ENCODE results near the gene CSNK1G2. TPM values are rescaled to one million over a fixed set of nuclear protein-coding genes. Genes with fewer than 3 reads are reported as not detected.

Gene CSNK1G2
- total RNA-seq, 2 donors from 2014 or later: 29.0 to 35.8 TPM

DNA sequence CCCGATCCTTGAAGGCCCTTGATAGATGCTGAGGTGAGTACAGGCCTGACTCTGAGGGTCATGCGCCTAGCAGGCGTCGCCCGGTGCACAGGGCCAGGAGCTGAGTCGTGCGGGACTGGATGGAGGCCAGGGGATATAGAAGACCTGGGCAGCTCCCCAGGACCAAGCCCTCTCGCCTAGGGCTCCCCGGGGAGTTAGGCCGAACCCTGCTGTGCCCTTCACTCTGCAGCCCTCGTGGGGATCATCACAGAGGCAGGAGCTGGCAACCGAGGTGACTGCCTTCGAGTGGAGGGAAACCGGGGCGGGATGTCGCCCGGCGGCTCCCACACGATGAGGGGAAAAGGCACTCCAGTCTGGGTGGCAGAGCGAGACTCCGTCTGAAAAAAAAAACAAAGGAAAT lies 11.7 kb downstream of the CSNK1G2 start:
- H3K9me3 ChIP-seq: no peaks in the 10 kb centered on the region
- TF ChIP-seq, protein P1, sequence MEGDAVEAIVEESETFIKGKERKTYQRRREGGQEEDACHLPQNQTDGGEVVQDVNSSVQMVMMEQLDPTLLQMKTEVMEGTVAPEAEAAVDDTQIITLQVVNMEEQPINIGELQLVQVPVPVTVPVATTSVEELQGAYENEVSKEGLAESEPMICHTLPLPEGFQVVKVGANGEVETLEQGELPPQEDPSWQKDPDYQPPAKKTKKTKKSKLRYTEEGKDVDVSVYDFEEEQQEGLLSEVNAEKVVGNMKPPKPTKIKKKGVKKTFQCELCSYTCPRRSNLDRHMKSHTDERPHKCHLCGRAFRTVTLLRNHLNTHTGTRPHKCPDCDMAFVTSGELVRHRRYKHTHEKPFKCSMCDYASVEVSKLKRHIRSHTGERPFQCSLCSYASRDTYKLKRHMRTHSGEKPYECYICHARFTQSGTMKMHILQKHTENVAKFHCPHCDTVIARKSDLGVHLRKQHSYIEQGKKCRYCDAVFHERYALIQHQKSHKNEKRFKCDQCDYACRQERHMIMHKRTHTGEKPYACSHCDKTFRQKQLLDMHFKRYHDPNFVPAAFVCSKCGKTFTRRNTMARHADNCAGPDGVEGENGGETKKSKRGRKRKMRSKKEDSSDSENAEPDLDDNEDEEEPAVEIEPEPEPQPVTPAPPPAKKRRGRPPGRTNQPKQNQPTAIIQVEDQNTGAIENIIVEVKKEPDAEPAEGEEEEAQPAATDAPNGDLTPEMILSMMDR (IDR thresholded peaks at IDR 0.05): no peak
- no peak for DNase-seq (ENCODE audit: low spot score)

DNA sequence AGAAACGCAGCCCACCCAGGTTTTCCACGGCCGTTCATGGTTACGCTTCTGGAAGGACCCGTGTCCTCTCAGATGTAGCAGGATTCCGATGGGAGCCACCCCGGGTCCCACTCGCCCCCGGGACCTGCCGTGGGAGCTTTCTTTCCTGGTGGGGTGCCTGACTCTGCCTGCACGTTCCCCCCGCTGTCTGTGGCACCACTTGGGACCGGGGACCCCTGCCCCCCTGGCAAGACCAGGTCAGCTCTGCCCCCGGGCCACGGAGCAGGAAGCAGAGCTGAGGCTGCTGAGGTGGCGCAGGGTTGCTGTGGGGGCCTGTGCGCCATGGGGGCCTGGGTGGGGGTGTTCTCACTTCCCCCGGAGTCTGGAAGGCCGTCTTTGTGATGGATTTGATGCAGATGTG lies 12.1 kb downstream of the CSNK1G2 start:
- H3K9me3 ChIP-seq: no peaks in the 10 kb centered on the region
- no peak for DNase-seq (ENCODE audit: low spot score)
- peaks cover 4% of the 10 kb centered on the region for H3K36me3 ChIP-seq
- no peaks in the 10 kb centered on the region for H3K4me1 ChIP-seq
- H3K27me3 ChIP-seq: no peaks in the 10 kb centered on the region
- no peak overlapping the region for H3K27ac ChIP-seq
- no peak overlapping the region for H3K4me3 ChIP-seq
- TF ChIP-seq, protein P1 (IDR thresholded peaks at IDR 0.05): no peak

More for the DNA sequence above, 11.7 kb downstream of the CSNK1G2 start:
- Histone ChIP-seq H3K27ac (no peak overlapping the region), H3K4me1 (no peaks in the 10 kb centered on the region), H3K27me3 (no peaks in the 10 kb centered on the region), H3K4me3 (no peak overlapping the region), H3K36me3 (peaks cover 4% of the 10 kb centered on the region)

DNA sequence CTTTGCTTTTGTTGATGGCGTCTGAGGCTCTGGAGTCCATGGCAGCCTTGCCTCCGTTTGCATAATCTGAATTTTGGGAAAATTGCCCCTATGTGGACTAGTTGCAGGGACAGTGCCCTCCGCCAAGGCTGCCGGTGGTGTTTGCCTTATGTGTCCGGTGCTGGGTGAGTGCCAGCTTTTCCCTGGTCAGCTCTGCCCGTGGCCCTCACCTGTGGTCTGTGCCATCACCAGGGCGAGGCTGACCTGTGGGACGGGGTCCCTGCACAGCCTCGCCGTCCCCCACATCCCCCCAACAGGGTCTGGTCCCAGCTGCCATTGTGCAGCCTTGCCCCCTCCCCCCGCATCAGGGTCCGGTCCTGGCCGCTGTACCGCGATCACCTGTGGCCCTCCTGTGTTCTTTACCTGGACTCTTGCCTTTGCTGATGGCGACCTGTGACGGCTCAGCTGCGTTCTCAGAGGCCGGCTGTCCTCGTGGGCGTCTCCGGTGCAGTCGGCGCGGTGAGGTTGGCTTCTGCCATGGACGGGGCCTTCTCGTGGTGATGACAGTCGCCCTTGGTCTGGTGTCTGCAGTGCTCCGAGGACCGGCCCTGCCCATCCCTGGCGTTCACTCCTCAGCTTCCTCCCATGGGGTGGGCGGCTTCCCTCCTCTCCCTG lies 12.6 kb downstream of the CSNK1G2 start:
- DNase-seq (ENCODE audit: low spot score): no peak
- TF ChIP-seq, protein P1 (IDR thresholded peaks at IDR 0.05): no peak
- Histone ChIP-seq H3K4me3 (no peak overlapping the region), H3K27ac (no peak overlapping the region), H3K36me3 (peaks cover 4% of the 10 kb centered on the region), H3K27me3 (no peaks in the 10 kb centered on the region), H3K9me3 (no peaks in the 10 kb centered on the region), H3K4me1 (no peaks in the 10 kb centered on the region)

DNA sequence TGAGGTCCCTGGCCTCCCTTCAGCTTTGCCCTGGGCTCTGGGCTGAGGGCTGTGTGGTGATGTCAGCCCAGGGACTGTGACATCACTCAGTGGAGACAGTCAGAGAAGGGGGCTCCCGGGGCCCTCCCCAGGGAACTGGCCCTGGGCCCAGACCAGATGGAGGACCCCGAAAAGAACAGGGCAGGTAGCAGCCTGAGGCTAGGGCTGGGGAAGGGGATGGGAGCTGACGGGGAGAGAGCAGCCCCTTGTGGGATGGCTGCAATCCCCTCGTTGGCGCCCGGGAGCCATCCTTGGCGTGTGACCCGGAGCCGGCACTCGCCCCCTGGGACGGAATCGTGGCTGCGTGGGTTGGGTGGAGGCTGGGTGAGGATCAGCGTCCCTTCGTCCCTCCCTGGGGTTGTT lies 13.6 kb downstream of the CSNK1G2 start:
- TF ChIP-seq, protein P1 (IDR thresholded peaks at IDR 0.05): no peak
- Histone ChIP-seq H3K9me3 (no peaks in the 10 kb centered on the region), H3K4me3 (no peak overlapping the region), H3K4me1 (no peaks in the 10 kb centered on the region), H3K36me3 (peaks cover 4% of the 10 kb centered on the region), H3K27me3 (no peaks in the 10 kb centered on the region), H3K27ac (no peak overlapping the region)
- DNase-seq (ENCODE audit: low spot score): no peak

DNA sequence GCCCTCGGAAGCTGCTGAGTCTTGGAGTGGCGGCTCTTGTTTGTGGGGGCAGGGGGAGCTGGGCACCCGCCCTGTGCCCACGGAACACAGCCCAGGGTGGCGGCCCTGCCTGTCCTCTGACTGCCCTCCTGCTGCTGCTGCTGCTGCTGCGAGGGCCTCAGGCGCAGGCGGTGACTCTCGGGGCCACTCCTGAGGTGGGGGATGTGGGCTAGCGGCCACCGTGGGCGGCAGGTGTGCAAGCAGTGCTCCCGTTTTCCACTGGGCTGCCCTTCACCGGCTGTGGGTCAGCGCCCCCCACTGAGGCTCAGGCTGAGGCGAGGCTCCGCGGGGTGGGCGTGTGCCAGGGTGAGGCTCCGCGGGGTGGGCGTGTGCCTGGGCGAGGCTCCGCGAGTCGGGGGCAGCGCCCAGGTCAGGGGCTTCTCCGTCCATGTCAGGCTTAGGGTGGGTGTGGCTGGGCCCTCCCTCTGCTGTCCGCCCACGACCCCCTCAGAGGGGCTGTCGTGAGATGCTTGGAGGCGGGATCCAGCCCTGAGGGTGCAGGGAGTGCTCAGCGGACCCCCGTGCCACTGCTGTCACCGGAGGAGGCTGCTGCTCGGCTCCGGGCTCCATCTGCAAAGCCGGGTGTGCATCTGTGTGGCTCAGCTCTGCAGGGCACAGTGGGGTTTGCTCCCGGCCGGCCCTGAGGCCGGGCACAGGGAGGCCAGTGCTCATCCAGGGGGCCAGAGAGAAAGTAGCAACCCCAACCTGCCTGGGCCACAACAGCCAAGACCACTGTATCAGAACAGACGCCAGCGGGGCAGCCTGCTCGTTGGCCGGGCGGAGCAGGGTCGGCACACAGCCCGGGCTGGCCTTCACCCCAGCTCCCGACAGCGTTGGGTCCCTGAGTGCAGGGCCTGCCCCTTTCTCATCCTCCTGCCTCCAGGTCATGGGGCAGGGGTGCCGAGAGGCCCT lies 14.5 kb downstream of the CSNK1G2 start:
- peaks cover 4% of the 10 kb centered on the region for H3K36me3 ChIP-seq
- TF ChIP-seq, protein P1 (IDR thresholded peaks at IDR 0.05): no peak
- DNase-seq (ENCODE audit: low spot score): no peak
- H3K27me3 ChIP-seq: no peaks in the 10 kb centered on the region
- no peaks in the 10 kb centered on the region for H3K4me1 ChIP-seq
- no peak overlapping the region for H3K4me3 ChIP-seq
- H3K27ac ChIP-seq: no peak overlapping the region
- H3K9me3 ChIP-seq: no peaks in the 10 kb centered on the region

Data from right atrium auricular region (tissue), 2 donors.